HCEC 1CT (cell line): ENCODE measurements around the gene GRAP.
"Not testable (repeated sequence)": the region's sequence is repeated elsewhere in the genome, so short reads cannot be mapped to it uniquely, and the experiment has no call there.

Experiments
- DNase-seq: peaks from one replicate; pipeline ENCODE4 v3.0.0-alpha.2; 2017

The GRAP gene

DNA sequence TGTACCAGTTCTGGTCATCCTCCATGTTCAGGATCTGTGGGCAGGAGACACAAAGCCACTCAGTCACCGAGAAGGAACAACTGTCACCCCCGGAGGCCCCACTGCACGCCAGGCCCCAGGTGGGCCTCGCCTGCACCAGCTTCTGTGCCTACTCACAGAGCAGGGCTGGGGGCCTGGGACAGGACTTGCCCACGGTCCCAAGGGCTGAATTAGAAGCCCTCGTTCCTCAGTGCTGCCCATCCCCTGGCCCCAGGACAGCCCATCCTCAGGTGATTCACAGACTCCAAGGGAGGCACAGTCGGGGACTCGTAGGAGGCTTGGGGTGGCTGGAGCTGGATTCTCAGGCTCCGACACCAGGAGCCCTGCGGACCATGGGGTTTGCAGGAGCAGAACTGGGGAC lies 4.9 kb downstream of the GRAP start:
- not testable (repeated sequence) for DNase-seq

DNA sequence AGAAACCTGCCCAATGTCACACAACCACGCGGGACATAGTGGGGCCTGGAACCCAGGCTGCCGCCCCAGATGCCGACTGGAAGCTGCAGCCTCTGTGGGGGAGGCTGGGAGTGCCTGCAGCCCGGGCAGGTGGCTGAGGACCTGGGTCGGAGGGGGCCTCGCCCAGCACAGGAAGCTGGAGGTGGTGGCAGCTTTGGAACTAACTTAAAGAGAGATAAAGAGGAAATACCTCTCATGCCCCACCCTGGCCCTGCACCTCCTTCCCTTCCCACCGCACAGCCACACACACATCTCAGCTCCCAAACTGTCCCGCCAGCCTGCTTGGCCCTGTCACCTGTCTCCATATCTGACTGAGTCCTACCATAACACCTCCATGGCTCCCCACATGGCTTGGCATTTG lies 6.4 kb downstream of the GRAP start:
- DNase-seq: not testable (repeated sequence)

DNA sequence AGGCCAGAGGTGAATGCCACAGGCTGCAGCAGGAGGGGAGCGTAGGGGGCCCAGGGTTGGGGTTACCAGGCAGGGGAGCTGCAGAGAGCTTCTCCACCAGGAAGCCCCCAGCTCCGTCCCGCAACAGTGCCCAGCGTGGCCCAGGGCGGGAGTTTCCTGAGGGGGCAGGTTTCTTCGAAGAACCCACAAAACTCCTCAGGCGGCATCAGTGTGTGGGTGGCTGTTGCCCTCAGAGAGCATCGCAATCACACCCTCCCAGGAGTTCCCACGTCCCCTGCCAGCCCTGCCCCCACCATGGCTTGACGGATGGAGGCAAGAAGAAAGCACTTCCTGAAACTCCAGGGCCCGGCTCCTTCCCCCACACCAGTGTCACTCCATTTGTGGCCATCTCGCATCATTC lies 8.0 kb downstream of the GRAP start:
- not testable (repeated sequence) for DNase-seq

DNA sequence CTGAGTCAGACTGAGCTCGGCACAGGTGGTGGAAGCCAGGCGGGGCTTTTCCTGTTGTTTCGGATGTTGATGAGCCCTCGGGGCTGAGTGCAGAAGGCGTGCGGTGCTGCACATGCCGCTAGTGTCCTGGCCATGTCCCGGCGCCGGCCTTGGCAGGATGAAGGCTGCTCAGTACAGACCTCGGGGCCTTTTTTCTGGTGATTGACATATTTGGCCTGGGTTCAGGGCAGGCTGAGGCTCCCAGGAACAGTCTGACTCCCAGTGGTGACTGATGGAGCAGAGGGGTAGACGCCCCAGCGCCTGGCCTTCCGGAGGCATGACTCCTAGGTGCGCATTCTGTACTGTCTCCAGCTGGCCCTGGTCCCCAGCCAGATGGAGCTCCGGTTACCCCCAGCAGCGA lies 8.8 kb downstream of the GRAP start:
- DNase-seq: not testable (repeated sequence)

DNA sequence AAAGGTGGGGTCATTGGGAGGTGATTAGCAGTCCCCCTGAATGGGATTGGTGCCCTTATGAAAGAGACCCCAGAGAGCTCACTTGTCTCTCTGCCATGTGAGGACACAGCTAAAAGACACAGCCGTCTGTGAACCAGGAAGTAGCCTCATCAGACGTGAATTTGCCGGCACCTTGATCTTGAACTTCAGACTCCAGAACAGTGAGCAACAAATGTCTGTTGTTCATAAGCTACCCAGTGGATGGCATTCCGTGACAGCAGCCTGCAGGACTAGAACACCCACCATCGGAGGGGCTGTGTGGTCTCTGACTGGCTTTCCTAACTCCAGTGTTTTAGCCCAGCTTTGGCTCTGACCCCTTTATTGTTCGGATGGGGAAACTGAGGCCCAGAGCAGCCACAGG lies 9.2 kb downstream of the GRAP start:
- not testable (repeated sequence) for DNase-seq

DNA sequence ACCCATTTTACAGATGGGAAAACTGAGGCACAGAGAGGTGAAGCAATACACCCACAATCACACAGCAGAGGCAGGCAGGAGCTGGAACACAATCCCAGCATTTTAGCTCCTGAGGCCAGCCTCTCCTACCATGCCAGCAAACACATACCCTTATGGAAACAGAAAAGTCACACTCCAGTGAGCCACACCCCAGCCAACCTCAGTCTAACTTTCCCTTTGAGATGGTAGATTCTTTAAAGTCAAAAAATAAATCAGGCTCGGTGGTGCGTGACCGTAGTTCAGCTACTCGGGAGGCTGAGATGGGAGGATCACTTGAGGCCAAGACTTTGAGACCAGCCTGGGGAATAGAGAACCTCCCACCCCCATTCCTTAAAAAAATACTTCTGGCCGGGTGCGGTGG lies 10.6 kb downstream of the GRAP start:
- not testable (repeated sequence) for DNase-seq

DNA sequence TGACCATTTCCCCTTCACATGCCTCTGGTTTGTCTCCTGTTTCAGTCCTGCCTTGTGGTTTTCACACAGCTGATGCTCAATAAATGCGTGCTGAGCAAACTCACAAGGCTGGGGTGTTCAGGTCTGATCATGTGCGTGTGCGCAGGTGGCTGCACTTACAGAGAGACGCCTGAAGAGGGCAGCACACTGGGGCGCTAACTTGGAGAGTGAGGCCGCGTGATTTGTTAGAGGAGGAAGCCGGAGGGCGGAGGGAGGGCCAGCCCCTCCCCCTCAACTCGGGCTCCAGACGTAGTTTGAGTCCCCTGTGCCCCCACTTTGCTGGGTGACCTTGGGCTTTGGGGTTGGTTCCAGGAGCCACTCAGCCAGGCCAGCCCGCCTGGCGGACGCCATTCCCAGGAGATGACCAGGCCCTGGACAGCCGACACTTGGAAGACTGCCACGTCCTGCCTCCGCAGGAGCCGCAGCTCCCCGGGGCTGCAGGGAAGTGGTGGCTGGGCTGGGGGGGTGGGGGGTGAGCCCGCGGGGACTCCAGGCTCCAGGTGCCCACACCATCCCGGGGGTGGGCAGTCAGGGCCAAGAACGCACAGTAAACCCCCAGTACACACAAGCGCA lies 14.3 kb downstream of the GRAP start:
- DNase-seq: not testable (repeated sequence)

DNA sequence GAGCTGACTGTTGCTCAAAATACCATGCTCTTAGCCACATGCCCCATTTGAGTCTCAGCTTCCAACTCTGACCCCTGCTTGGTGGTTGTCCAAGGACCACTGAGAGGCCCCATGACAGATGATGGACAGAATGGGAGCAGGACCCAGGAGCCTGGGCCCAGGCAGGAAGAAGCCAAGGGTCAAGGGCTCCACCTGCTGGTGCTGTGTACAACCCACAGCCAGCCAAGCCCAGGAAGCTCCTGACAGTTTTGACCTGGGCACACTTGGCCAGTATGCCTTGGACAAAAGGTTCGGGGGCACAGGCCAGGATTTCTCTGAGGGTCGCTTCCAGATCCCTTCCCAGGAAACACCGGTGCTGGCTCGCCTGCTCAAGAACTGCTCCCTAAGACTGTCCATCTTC lies 15.0 kb downstream of the GRAP start:
- DNase-seq: not testable (repeated sequence)

DNA sequence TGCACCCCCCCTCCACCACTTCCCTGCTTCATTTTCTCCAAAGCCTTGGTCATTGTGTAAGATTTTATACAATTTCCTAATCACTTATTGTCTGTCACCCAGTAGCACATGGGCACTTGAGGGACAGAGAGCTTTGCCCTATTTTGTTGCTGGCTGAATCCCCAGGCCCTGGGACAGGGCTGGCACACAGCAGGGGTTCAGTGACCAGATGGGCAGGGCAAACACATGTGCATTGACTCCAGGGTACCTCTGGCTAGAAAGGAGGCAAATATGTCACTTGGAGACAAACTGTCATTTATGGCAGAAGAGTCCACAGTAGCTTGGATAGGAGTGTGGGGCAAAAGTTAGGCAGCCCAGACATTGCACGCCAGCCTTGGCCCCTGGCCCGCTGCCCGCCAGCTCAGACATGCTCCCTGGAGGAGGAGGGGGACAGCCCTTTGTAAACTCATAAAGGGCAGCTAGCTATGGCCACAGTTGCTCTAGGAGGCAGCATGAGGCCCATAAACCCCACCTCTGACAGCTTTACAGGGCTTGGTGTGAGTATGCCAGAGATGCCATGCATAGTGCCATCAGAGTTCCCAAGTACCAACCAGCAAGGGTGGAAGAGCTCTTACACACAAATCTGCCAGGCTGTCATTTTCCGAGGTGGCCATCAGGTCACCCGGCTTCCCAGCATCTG lies 15.8 kb downstream of the GRAP start:
- not testable (repeated sequence) for DNase-seq

DNA sequence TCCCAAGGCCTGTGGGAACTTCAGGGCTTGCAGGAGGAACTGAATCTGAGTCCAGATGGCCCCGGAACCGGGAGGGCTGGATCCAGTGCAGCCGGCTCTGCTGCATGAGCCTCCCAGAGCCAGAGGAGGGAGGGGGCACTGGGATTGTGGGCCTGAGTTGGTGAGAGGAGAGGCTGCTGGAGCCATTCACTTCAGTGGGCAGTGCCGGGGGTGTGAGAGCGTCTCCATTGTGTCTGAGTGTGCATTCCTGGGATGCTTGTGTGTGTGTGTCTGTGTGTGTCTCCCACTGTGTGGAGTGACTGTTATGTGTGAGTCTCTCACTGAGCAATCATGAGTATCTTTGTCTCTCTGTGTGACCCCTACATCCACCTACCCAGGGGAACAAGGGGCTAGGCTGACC lies 17.0 kb downstream of the GRAP start:
- not testable (repeated sequence) for DNase-seq

DNA sequence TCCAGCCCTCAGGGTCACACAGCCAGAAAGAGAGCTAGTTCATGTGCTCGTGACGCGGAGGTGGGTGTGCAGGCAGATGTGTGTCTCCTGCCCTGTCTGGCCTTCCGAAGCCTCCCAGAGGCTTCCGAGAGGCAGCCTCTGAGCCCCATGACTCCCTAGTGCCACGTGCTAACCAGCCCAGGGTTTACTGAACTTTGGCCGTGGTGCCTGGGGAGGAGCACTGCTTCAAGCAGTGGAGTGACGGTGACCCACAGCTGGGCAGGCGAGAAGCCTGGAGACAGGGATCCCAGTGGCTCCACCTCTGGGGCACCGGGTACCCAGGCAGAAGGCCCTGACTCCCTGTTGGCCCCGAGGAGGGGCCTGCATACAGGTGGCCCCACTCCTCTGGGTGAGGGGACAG lies 18.1 kb downstream of the GRAP start:
- DNase-seq: not testable (repeated sequence)

DNA sequence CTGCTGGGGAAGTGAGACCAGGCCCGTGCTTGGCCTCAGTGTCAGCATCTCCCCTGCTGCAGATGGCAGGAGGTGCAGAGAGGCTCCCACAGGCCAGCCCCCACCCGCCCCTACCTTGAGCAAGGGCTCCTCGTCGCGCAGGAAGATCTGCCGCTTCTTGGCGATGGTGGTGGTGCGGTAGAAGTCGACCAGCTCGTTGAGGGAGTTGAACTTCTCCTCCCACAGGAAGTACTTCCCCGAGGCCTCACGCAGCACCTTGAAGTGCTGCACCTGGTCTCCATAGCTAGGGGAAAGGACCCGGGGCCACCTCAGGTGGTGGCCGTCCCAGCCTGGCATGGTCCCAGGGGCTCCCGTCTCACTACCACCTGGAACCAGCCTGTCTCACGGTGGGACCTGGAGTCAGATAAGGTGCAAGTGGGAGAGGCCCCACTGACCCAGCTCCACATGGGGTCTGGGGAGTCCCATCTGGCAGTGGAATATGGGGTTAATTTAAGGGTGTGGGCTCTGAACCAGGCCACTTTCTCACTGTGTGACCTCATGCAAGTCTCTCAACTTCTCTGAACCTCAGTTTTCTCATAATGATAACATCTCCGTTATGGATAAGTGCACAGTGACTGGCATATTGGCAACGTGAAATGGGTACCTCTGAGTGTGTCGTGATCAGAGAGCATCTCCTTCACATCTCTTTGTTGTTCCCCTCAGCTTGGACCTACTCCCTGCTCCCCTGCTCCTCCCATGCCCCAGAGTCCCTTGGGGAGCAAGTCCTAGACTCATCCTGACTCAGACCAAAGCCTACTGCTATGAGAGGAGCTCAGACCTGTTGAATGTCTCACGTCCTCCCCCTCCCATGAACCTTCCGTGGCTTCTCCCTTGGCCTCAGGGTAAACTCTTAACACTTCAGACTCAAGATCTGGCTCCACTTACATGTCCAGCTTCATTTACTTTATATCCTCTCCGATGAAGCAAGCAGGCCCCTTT lies 22.4 kb downstream of the GRAP start:
- DNase-seq: no peak

DNA sequence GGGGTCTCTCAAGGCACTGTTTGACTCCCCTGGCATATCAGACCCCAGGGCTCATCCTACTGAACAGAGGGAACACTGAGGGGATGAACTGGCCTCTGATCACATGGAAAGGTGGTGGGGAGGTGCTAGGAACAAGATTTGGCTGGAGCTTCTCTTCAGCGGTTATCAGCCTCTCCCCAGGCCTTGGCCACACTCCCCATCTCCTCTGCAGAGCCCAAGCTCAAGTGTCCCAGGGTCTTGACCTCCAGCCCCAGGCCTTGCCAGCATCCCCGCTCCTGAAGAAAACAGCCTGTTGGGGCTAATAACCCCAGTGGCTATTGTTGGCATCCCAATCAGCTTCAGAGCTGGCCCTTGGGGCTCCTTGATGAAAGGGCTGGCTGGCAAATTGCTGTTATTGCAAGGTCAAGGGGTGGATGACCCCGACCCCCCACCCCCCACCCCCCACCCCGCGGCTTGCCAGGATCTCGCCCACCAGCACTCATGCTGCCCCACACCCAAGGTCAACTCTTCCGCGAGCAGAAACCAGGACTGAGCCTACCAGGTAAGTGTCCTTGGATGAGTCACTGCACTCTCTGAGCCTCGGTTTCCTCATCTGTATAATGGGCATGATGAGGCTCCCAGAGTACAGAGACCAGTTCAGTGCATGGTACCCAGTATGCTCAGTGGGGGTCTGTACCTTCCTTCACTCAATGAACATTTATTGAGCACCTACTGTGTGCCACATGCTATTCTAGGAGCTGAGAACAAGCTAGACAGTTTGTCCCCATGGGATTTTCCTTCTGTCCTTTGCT lies 23.4 kb downstream of the GRAP start:
- DNase-seq: no peak

DNA sequence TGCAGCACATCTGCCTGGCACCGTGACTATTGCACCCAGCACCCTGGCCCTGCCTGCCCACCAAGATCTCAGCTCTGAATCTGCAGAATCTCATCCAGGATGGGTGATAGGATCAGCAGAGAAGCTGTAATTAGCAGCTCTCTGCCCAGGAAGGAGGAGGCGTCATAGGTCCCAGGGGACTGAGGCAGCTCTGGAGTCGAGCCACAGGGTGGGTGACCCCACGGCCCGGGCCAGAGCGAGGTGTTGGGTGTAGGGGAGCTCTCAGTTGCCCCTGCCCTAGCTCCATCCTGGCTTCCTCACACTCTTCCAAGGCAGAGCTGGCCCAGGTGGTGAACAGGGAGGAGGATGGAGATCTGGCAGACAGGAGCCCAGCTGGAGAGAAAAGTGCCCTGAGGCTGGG lies 24.0 kb downstream of the GRAP start:
- no peak for DNase-seq

DNA sequence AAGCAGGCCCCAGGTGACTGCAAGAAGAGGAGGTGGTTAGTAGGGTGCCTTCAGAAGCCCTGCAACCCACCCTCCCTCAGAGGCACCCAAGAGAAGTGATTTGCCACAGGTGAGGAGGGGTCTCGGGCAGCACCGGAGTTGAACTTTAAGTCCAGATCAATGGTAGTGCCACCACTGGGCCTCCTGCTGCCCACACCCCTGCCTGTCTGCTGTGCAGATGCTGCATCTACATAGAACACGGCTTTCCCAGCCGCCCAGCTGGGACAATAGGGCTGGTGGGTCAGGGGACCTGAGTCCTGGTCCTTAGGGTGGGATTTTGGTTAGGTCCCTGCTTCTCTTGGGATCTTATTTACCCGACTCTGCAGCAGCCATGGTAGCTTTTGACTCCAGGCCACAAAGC lies 24.6 kb downstream of the GRAP start:
- DNase-seq: no peak

DNA sequence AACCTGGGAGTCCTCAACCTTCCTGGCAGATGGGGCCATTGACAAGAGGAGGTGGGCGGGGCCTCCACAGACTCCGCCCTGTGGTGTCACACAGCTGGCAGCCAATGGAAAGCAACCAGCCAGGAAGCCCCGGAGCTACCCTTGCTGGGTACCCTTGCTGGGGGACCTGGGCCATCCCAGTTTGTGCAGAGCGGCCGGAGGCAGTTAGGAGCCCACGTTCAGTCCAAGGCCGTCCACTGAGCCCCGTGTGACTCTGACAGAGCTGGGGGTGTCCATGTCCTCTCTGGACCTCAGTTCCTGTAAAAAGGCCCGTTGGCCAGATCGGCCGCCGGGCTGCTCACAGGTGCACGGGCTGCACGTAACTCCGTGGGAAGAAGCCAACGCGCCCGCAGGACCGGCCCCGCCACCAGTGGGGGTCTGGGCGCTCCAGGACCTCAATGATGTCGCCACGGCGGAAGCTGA lies 25.1 kb downstream of the GRAP start:
- no peak for DNase-seq

DNA sequence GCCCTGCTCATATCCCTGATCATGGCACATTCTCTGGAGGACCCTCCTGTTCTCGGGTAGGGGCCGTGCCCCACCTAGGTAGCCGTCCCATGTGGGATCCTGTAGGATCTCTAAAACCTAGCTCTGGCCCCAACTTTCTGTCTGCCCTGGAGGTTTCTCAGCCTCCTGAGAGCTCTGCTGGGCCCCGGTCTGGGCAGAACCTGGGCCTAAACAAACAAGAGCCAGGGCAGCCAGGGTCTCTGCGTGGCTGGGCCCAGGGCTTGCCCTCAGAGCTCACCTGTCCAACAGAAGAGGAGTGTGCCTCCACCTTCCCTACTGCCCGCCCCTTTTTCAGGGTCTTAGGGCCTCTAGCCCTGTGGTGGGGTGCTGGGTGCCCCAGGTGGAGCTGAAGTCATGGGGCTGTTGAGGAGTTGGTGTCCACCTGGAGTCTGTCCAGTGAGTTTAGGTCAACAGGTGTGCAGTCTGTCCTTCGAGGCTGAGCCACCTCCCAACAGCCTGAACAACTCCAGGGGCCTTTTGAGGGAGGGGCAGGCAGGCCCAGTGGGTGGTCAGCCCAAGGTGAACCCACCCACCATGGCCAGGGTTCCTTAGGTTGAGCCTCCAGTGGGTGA lies 25.6 kb downstream of the GRAP start:
- DNase-seq: not testable (repeated sequence)

DNA sequence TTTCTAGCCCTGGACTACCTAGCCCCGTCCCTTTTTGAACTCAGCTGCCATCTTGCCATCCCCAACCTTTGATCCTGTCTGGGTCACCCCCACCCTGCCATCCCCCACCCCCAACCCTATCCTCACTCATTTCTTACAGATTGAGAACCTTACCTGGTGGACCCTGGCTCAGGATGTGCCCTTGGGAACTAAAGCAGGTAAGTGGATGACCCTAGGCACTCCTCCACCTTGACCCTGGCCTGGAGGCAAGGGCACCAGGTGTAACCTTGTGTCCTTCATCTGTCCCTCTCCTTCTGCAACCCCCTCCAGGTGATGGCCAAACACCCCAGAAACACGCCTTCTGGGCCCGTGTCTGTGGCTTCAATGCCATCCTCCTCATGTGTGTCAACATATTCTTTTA lies 26.7 kb downstream of the GRAP start:
- no peak for DNase-seq

DNA sequence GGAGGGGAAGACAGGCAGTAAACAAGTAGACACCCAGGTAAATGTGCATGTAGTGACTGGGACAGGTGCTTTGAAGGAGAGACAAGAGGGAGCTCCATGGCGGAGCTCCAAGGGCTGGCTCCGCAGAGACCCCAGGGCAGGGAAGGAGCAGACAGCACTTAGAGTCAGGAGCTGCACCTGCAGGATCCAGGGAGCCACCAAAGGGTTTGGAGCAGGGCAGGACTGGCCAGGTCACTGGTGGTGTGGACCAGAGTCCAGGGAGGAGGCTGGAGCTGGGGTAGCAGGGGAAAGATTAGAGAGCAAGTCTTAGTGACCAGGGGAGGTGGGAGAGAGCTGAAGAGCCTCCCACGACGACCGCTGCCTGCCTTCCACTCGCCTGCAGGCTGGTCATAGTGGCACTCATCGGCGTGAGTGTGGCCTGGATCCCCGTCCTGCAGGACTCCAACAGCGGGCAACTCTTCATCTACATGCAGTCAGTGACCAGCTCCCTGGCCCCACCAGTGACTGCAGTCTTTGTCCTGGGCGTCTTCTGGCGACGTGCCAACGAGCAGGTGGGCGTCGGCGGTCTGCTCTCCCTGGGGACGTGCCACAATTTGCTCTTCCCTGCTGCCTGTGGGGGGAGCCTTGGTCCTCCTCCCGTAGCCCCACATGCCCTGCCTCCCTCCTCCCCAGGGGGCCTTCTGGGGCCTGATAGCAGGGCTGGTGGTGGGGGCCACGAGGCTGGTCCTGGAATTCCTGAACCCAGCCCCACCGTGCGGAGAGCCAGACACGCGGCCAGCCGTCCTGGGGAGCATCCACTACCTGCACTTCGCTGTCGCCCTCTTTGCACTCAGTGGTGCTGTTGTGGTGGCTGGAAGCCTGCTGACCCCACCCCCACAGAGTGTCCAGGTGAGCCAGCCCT lies 27.5 kb downstream of the GRAP start:
- no peak for DNase-seq

DNA sequence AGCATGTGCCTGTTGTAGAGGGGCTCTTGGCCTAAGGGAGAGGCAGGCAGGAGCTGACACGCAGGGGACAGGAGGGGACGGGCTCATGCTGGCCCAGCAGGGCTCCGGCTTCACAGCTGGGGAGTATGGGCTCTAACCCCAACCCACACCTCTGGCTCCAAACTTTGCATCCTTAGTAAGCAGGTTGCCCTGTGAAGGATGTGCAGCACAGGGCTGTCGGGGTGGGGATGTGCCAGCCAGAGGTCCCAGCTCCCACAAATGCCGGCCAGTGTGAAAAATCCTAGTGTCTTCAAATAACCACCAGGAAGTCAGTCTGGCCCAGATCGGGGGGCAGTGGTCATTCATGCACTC lies 28.2 kb downstream of the GRAP start:
- DNase-seq: no peak
